Stimulated activated CD4-positive, alpha-beta T cell treated with anti-CD3 and anti-CD28 coated beads, Interleukin-2, amount 100 ng/mL, for 48 hours (primary cell): ENCODE data around the gene ESPNL.

Experiments used
- DNase-seq, 2 donors: peaks; one replicate each; pipeline ENCODE4 v3.0.0-alpha.2; 2020

The ESPNL gene

DNA sequence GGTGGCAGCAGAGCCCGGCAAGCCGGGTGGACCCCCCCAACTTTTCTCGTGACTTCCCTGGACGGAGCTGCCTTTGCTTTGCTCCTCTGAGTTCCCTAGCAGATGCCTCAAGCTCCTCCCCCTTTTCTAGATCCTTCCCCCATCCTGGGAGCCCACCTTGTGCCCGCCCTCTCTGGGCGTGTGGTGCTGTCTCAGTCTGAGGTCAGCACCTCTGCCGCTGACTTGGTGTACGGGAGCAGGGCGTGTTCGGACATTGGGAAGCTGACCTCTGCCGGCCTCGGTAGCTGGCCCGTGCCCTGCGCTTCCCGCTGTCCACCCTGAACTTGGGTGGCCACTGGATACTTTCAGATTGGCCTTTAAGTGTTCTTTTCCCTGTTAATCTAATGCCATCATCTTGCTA lies 19.6 kb upstream of the ESPNL start:
- DNase-seq = no peak

DNA sequence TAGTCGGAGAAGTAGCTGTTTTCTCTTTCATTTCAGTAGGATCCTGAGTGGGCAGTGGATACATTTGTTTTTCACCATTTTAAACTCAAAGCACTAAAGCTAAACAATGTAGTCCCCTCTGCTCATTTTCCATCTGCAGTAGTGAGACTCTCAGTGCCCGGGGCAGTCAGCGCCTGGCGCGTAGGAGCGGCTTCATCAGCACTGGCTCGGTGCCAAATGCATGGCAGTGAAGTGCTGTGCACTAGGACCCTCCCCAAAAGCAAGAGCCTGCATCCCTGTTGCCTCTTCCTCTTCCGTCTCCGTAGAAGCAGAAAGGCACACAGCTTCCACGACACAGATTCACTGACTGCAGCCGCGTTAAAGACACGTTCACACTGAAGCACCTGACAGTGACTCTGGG lies 19.0 kb upstream of the ESPNL start:
- no peak for DNase-seq

DNA sequence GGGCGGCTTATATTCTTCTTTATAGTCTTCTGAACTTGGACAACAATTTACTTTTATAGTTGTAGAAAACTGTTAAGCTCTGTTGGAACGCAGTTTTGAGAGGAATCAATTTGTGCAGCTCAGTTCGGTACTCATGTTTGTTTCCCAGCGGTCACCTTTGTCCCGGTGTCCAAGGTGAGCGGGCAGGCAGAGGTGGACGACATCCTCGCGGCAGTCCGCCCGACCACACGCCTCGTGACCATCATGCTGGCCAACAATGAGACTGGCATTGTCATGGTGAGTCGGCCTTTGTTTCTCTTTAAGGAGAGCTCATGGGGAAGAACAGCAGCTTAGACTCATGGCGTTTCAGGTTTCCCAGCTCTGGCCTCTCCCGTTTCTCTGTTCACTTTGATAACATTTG lies 18.6 kb upstream of the ESPNL start:
- DNase-seq = no peak

DNA sequence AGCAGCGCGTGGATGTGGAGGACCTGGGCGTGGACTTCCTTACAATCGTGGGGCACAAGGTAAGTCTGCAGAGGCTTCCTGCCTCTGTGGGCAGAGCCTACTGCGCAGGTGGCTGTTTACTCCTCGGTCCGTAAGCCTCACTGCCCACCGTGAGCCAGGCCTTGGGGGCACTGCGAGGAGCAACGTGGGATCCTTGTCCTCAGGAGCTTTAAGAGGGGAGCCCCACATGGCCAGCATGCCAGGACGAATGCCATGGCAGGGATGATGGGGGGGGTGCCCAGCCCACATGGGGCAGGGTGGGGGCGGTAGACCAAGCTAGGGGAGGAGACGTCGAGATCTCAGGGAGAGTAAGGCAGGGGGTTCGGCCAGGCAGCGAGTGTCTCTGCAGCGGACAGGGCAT lies 18.0 kb upstream of the ESPNL start:
- DNase-seq = no peak

DNA sequence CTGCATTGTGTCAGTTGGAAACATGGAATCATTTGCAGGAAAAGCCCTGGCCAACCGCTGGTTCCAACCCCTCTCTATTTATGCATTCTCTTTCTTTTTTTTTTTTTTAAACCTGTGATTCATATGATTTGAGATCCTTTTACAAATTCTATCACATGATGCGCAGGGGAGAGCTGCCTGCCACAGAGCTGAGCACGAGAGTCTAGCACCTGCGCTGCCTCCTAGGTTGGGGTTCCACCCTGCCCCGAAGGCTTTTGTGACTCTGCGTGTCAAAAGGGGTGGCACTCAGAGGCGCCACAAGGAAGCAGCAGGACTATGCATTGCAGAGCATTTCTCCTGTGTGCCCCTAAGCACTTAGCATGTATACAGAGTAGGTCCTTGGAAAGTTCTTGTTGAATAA lies 17.3 kb upstream of the ESPNL start:
- no peak for DNase-seq

DNA sequence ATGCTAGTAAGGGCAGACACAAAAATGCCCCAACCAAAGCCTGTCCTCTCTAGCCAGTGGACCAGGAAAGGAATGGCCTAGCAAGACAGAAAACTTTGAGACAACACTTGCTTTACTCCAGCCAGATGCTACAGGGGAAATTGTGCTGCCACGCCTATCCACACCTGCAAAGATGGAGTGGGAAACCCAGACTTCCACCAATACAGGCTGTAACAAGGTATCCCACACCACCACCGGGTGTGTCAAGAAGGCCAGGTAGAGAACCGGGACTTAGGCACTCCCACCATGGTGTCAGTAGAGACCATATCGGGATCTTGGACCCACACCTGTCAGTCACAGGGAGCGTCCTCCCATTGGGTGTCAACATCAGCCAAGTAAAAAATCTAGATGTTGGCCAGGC lies 16.2 kb upstream of the ESPNL start:
- no peak for DNase-seq

DNA sequence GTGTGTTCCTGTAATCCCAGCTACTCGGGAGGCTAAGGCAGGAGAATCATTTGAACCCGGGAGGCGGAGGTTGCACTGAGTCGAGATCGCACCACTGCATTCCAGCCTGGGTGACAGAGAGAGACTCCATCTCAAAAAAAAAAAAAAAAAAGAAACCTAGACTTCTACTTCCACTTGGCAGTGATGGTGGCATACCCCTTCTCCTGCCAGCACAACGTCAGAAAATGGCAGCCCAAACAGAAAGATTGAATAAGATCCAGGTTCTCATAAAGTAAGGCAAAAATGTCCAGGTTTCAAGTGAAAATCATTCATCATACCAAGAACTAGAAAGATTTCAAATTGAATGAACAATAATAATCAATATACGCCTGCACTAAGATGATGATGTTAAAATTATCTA lies 15.4 kb upstream of the ESPNL start:
- no peak for DNase-seq

DNA sequence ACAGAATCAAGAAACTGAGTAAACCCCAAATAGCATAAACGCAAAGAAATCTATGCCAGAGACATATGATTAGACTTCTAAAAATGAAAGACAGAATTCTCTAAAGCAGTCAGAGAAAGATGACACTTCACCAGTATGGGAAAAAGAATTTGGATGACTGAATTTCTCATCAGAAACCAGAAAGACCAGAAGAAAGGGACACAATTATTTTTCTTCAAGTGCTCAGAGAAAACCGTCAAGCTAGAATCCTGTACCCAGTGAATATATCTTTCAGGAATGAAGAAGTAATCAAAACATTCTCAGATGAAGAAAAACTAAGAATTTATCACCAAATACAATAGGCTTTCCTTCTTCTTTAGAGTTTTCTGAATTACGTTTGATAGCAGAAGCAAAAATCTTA lies 14.2 kb upstream of the ESPNL start:
- no peak for DNase-seq

DNA sequence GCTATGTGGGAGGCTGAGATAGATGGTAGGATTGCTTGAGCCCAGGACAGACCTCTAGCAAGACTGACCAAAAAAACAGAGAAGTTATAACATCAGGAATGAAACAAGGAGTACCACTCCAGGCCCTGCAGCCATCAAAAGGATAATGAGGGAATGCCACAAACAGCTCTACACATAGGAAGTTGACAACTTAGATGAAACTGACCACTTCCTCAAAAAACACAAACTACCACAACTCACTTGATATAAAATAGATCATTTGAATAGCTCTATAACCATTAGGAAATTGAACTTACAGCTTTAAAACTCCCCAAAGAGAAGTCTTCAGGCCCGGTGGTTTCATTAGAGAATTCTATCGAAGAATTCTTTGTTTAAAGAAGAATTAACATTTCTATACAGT lies 12.9 kb upstream of the ESPNL start:
- no peak for DNase-seq

DNA sequence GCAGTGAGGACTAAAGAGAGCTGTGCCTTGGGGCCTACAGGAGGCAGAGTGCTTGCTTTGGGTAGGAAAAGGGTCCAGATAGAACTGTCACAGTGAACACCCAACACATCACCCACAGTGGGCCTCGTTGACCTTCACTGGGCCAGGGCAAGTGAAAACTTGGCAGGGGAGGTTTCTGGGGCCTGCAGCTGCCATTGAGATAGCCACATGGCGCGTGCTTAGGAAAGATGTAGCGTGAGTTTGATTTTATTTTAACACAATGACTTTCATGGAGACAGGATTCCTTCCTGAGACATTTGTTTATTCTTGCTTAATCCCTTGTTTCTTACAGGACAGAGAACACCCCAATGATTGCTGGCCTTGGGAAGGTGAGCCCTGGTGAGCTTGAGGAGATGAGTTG lies 9.3 kb upstream of the ESPNL start:
- no peak for DNase-seq

DNA sequence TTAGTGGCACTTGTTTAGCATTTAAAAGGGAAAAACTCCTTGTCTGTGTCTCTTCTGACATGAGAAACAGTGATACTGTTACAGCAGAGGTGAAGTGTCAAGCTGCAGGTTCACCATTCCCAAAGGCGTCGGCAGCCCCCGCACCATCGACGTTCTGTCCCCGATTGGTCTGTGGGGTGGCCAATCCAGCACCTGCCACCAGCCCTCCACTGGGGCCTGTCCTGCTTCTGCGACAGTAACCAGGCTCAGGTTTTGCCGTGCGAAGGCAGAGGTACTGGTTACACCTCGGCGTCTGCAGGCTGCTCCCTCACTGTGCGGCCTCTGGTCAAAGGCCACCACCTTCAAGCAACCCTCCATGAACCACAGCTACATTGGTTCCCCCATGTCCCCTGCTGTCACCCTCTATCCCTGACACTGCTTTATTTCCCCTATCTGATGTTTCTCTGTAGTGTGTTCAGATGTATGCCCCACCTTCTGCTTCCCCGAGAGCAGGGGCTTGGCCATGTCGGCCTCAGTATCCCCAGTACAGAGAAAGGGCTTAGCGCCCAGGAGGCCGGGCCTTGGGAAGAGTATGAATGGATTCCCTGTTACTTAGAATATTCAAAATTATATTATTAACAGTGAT lies 8.6 kb upstream of the ESPNL start:
- DNase-seq = no peak

DNA sequence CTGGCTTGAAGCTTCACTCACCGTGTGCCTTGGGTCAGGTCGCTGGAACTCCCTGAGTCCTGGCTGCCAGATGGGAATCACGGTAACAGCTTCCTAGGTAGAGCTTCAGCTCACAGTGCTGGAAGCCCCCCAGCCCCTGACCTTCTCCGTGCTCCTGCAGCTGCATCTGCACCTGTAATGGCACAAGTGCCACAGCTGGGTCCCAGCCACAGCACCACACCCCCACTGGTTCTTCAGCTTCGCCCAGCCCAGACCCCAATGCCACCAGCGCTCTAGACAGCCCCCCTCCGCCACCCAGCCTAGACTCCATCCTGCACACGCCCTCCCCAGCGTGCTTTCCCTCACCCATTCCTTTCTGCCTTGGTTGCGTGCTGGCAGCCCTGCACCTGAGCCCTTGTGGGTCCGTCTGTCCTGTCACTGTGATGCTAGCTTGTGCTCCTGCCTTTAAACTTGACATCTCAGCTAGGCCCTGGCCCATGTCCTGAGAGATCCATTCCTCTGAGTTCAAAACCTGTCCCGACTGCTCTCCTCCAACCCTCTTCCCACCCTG lies 7.6 kb upstream of the ESPNL start:
- no peak for DNase-seq

DNA sequence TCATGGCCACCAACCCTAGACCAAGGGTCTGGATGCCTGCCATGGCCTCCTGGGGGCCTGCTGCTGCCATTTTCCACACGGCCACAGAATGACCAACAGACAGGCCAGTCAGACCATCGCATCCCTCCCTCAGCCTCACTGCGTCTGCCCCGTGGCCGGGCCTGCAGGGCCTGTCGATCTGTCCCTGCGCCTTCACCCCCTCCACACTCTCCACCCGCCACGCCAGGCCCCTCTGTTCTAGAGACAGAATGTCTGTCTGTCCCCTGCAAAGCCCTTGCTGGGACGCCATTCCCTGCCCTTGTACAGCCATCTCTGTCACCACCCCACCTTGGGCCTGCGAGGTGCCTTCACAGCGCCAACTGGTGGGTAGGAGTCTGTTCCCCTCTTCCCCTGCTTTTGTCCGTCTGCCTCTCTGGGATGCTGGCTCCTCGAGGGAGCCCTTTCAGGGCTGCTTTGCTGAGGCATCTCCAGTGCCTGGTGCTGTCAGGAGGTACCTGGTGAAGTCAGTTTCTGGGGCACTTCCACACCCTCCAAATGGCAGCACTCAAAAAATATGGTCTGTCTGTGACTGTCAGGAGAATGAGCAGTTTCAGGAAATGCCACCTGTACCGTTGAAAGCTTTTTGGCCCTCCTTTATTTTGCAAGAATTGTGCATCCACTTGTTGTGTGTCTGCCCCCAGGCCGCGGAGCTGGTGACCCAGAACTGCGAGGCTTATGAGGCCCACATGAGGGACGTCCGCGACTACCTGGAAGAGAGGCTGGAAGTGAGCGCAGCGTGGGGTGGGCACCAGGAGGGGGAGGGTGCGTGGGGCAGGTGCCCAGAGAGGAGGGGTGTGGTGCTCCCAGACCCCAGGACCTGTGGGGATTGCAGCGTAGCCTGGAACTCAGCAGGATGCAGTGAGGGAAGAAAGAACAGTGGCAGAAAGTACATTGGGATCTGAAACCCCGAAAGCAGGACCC lies 6.7 kb upstream of the ESPNL start:
- DNase-seq = no peak

DNA sequence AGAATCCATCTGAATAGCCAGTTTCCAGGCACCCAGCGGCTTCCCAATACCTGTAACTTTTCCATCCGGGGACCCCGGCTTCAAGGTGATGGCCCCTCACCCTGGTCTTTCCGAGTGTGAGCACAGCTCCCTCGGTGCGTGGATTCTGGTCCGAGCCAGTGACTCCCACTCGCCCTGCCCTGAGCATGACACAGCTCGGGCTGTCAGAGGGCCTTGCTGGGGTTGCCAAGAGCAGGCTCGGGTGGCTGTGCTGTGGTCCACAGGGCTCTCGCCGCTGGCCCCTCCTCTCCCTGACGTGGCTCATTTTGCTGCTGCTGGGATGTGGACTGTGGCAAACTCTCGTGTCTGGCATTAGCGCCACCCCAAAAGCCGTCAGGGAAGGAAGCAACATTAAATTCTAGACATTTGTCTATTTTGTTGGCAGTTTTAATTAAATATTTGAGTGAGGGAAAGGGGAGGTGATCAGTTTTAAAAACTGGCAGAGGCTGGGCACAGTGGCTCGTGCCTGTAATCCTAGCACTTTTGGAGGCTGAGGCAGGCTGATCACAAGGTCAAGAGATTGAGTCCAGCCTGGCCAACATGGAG lies 5.6 kb upstream of the ESPNL start:
- no peak for DNase-seq

DNA sequence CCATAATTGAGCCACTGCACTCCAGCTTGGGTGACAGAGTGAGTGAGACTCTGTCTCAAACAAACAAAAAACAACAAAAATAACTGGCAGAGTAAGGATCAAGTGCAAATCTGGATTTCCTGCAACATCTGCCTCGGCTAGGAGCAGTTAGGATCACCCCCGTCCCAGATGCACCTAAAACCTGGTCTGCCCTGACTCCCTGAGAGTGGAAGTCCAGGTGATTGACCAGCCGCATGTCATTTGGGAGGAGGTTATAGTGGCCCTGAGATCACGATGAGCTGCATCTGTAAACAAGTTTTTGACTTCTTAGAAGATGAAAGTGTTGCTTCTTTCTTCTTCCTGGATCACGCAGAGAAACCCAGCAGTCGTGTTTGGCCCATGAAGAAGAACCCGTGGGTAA lies 5.0 kb upstream of the ESPNL start:
- no peak for DNase-seq

DNA sequence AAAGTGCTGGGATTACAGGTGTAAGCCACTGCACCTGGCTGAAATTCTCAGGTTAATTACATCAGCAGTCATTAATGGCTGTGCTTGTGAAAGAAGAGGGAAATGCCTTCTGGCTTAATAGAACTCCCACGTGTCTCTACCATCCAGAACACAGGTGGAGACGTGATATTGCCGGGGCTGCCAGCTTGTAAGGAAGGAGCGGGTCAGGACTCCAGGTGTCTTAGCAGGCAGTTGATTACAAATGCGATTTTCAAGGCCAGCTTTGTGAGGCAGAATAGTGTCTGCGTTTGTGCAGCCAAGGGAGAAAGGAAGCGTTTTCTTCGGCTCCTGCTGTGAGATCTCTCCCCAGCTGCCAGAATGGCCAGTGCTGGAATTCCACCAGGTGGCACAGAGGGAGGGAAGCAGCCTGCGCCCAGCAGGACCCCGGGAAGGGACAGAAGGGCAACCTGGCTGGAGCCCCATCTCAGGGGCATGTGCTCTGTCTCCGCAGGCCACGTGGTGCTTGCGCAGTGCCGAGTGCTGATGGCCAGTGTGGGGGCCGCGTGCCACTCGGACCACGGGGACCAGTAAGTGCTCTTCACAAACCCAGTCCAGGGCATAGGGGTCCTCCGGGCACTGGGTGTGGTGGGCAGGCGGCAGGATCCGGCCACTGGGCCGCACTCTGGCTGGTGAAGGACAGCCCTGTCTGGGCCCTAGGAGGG lies 3.7 kb upstream of the ESPNL start:
- DNase-seq = no peak

DNA sequence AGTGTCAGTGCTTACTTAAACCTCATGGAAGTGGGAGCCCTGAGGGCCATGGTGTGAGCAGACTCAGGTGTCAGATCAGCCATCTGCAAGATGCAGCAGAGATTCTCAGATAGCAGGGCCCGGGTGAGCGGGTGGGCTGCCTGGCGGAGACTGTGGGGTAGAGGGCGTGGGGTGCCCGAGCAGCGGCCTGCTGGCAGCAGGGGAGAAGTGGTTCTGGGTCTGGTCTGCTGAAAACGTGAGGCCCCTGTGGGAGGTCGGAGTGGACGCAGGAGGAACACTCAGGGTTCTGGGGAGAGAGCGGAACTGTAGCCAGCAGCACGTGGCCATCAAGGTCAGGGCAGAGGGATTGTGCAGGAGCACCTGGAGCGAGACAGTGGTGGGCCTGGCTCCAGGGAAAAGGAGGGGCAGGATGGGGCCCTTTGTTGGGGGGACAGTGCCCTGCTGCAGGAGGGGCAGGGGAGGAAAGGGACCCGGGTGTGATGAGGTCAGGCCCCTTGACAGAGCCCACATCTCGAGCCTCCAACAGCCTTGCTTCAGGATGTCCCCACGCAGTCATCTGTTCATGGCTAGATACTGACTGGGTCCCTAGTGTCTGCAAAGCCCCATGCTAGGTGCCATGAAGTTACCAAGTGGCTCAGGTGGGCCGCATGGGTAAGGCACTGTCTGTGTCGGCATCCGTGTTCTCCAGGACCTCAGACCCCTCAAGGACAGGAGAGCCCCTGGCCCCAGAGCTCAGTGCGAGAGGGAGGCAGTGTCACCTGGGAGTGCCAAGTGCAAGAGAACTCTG lies 2.7 kb upstream of the ESPNL start:
- no peak for DNase-seq

DNA sequence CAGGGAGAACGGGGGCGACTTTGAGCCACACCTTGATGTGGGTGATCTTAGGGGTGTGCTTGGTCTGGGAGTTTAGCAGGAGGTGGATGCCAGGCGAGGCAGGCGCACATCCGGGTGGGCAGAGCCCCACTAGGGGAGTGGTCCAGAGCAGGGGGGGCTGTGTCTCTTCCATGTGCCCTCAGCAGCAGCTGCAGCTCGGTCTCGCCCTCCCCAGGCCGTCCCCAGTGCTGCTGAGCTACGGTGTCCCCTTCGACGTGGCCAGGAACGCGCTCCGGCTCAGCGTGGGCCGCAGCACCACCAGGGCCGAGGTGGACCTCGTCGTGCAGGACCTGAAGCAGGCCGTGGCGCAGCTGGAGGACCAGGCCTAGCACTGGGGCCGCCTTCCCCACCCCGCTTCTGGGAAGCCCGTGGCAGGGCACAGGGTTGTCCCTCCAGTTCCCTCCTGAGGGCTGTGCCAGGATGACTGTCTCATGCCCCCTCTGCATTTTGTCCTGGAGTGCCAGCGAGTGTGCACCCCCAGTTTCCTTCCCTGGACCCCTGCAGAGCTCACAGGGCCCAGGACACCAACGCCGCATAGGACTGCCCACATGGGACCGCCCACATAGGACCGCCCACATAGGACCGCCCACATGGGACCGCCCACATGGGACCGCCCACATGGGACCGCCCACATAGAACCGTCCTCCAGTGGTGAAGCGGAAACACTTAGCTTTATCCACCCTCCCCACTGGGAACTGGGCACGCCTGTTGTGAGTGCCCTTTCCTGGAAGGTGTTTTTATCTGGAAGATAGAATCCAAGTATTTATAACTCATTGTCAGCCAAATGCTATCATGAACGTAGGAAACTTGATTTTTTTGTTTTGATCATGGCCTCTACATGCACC lies 1.9 kb upstream of the ESPNL start:
- DNase-seq = no peak

DNA sequence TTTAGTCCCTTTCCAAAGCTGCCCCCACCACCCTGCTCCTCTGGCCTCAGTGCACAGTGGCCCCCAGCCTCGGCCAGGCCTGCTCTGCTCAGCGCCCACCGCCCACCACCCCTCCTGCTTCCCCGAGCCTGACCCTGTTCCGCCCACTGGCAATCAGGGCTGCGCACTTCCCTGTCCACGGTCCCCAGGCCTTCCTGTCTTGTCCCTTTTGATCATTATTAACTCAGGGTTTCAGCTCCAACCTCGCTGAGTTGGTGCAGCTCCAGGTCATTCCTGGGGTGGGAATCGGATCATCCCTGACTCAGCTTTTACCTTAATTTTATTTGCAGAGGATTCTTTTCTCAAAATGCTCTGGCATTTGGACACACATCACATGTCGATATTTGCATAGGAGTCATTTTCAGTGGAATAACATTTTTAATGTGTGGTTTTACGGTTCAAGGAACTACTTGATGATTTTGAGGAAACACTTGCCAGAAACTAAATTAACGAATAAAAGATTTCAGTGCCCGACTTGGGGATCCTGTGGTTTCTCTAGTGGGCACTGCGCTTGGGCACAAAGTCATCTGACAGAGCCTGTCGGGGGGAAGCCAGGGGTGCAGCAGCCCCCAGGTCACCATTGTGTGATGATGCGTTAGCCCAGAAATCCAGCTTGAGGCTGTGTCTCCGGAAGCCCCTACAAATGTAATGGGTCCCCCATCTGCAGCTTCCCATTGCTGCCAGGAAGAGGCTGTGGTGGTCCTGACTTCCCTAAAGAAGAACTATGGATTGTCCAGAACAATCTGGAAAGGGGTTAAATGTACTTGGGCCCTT lies 1.0 kb upstream of the ESPNL start:
- DNase-seq = no peak

DNA sequence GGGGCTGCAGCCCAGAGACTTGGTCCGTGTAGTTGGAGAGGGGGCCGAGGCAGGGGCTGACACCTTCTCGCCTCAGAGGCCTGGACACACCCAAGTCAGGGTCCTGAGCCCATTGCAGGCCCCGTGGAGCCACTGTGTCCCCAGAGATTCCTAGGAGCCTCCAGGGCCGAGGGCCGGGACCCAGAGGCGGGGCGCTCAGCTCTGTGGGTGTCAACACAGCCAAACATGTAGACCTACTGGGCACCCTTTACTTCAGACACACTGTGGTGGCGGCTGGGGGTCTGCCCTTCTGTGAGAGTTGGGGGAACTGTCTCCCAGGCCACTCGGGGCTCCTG lies 459 bp upstream of the ESPNL start:
- no peak for DNase-seq
